ENCODE results near the gene ETS1. TPM values are rescaled to one million over a fixed set of nuclear protein-coding genes. Genes with fewer than 3 reads are reported as not detected.

The ETS1 gene
- total RNA-seq, 2 experiments from 2014 or later, result 203 to 466 TPM

DNA sequence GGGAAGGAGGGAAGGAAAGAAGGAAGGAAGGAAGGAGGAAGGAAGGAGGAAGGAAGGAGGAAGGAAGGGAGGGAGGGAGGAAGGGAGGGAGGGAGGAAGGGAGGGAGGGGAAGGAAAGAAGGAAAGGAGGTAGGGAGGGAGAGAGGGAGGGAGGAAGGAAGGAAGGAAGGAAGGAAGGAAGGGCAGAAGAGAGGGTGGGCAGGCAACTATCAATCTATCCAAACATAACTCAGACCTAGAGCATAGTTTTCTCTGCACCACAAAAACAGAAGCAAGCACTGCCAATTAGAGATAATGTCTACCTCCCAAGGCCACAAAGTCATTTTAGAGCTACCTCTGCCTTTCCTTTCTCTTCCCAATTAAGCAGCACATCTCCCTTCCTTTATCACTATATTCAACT lies 109.1 kb downstream of the ETS1 start:
- CTCF ChIA-PET (ENCODE audit: unreplicated experiment), result no interaction called here
- BruUV-seq (replicated peaks), result no TSS peak
- H2AFZ ChIP-seq (ENCODE audit: low read length), result no peak overlapping the region
- no peaks in the 10 kb centered on the region for H3K9me2 ChIP-seq (ENCODE audit: insufficient read depth, low read length)
- H3K36me3 ChIP-seq (ENCODE audit: insufficient read depth, low read length), result peaks cover 98% of the 10 kb centered on the region
- H3K4me2 ChIP-seq (ENCODE audit: low read length), result peak overlapping the region; percentile 78
- no peak for TF ChIP-seq EZH2phosphoT487 (IDR thresholded peaks at IDR 0.05; ENCODE audit: borderline replicate concordance, low read depth, low read length)
- H3K27ac ChIP-seq (ENCODE audit: low read depth, low read length, poor library complexity, severe bottlenecking), result peak overlapping the region; percentile 98
- H3K4me3 ChIP-seq (ENCODE audit: low read depth, low read length, poor library complexity, severe bottlenecking), result peak overlapping the region; percentile 49
- peaks cover 97% of the 10 kb centered on the region for H3K79me2 ChIP-seq (ENCODE audit: insufficient read depth, low read depth, low read length)
- POLR2A ChIA-PET, result interaction anchor here (1.9 kb wide), 1 partner anchor 41 kb away, joined by 8 read pairs; no protein-coding TSS in a partner anchor
- H4K20me1 ChIP-seq (ENCODE audit: insufficient read depth, low read length), result no peaks in the 10 kb centered on the region; the same call in 1 of the 2 replicates
- H3K9me3 ChIP-seq (ENCODE audit: low read length), result no peaks in the 10 kb centered on the region
- intact Hi-C loops (cut with micrococcal nuclease; ENCODE audit: unreplicated experiment), result no loop called here
- DNase-seq (ENCODE audit: low spot score), result no peak
- peaks cover 97% of the 10 kb centered on the region for H3K4me1 ChIP-seq (ENCODE audit: insufficient read depth, low read length, poor library complexity, severe bottlenecking)

DNA sequence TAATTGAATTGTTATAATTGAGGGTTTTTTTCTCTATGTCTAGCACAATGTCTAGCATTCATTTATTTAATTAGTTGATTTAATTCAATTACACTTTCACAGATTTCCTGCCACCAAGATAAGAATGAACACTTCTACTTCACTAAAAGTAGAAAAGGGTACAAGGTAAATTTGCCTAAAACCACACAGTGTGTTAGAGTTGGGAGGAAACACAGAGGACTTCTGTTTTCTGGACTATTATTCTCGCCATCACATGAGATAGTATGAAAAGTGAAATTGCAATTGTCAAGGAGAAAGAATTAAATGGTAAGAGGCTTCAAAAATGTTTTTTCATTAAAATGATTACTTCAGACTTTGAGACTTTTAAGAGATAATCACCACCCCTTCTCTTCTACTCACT lies 109.5 kb downstream of the ETS1 start:
- peak; percentile 73 for DNase-seq (ENCODE audit: low spot score)
- peaks cover 97% of the 10 kb centered on the region for H3K4me1 ChIP-seq (ENCODE audit: insufficient read depth, low read length, poor library complexity, severe bottlenecking)
- H3K9me2 ChIP-seq (ENCODE audit: insufficient read depth, low read length), result no peaks in the 10 kb centered on the region
- H3K36me3 ChIP-seq (ENCODE audit: insufficient read depth, low read length), result peaks cover 98% of the 10 kb centered on the region
- peak overlapping the region; percentile 78 for H3K4me2 ChIP-seq (ENCODE audit: low read length)
- no peak for TF ChIP-seq EZH2phosphoT487 (IDR thresholded peaks at IDR 0.05; ENCODE audit: borderline replicate concordance, low read depth, low read length)
- TF ChIP-seq, protein P1, sequence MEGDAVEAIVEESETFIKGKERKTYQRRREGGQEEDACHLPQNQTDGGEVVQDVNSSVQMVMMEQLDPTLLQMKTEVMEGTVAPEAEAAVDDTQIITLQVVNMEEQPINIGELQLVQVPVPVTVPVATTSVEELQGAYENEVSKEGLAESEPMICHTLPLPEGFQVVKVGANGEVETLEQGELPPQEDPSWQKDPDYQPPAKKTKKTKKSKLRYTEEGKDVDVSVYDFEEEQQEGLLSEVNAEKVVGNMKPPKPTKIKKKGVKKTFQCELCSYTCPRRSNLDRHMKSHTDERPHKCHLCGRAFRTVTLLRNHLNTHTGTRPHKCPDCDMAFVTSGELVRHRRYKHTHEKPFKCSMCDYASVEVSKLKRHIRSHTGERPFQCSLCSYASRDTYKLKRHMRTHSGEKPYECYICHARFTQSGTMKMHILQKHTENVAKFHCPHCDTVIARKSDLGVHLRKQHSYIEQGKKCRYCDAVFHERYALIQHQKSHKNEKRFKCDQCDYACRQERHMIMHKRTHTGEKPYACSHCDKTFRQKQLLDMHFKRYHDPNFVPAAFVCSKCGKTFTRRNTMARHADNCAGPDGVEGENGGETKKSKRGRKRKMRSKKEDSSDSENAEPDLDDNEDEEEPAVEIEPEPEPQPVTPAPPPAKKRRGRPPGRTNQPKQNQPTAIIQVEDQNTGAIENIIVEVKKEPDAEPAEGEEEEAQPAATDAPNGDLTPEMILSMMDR (conservative IDR thresholded peaks at IDR 0.05; ENCODE audit: low read length), result no peak
- H3K9me3 ChIP-seq (ENCODE audit: low read length), result no peaks in the 10 kb centered on the region
- no peaks in the 10 kb centered on the region; the same call in 1 of the 2 replicates for H4K20me1 ChIP-seq (ENCODE audit: insufficient read depth, low read length)
- intact Hi-C loops (cut with micrococcal nuclease; ENCODE audit: unreplicated experiment), result loop anchor here (1.0 kb wide), 1 partner anchor 9 kb away; no protein-coding TSS in a partner anchor
- peaks cover 97% of the 10 kb centered on the region for H3K79me2 ChIP-seq (ENCODE audit: insufficient read depth, low read depth, low read length)
- peak overlapping the region; percentile 98 for H3K27ac ChIP-seq (ENCODE audit: low read depth, low read length, poor library complexity, severe bottlenecking)
- peak overlapping the region; percentile 49 for H3K4me3 ChIP-seq (ENCODE audit: low read depth, low read length, poor library complexity, severe bottlenecking)
- BruUV-seq (replicated peaks), result TSS peak; percentile 24
- ChIA-PET CTCF (ENCODE audit: unreplicated experiment) (interaction anchor here (1.2 kb wide), 1 partner anchor 153 kb away, joined by 6 read pairs; no protein-coding TSS in a partner anchor), POLR2A (interaction anchor here (1.6 to 7.3 kb wide), 4 partner anchors 9 to 76 kb away, joined by 8 to 184 read pairs (median 8); no protein-coding TSS in a partner anchor)
- H2AFZ ChIP-seq (ENCODE audit: low read length), result no peak overlapping the region

DNA sequence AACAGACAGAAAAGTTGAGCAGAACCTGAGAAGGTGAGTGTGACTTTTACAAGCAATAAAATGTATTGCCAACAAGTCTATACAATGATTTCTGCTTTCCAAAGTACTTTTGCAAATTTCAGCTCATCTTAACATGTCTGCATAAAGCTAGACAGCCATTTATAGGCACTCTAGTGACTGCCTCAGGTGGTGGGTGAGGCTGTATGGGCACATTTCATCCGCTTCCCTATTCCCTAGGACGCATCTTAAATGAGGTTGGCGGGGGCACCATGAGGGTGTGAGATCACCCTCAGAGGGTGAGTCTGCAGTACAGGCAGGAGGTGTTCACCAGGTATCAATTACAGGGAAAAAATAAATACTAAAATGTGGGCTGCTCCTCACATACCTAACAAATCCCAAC lies 110.1 kb downstream of the ETS1 start:
- H3K9me3 ChIP-seq (ENCODE audit: low read length), result no peaks in the 10 kb centered on the region
- no peaks in the 10 kb centered on the region; the same call in 1 of the 2 replicates for H4K20me1 ChIP-seq (ENCODE audit: insufficient read depth, low read length)
- peak; percentile 34 for DNase-seq (ENCODE audit: low spot score)
- intact Hi-C loops (cut with micrococcal nuclease; ENCODE audit: unreplicated experiment), result loop anchor here (1.0 kb wide), 1 partner anchor 8 kb away; no protein-coding TSS in a partner anchor
- H3K4me2 ChIP-seq (ENCODE audit: low read length), result peak overlapping the region; percentile 78
- no peaks in the 10 kb centered on the region for H3K9me2 ChIP-seq (ENCODE audit: insufficient read depth, low read length)
- BruUV-seq (replicated peaks), result no TSS peak
- TF ChIP-seq, protein P1 (conservative IDR thresholded peaks at IDR 0.05; ENCODE audit: low read length), result no peak
- TF ChIP-seq EZH2phosphoT487 (IDR thresholded peaks at IDR 0.05; ENCODE audit: borderline replicate concordance, low read depth, low read length), result no peak
- H3K27ac ChIP-seq (ENCODE audit: low read depth, low read length, poor library complexity, severe bottlenecking), result peak overlapping the region; percentile 98
- peaks cover 97% of the 10 kb centered on the region for H3K79me2 ChIP-seq (ENCODE audit: insufficient read depth, low read depth, low read length)
- H3K4me1 ChIP-seq (ENCODE audit: insufficient read depth, low read length, poor library complexity, severe bottlenecking), result peaks cover 97% of the 10 kb centered on the region
- ChIA-PET CTCF (ENCODE audit: unreplicated experiment) (interaction anchor here (1.2 to 1.3 kb wide), 2 partner anchors 43 to 154 kb away, joined by 4 to 6 read pairs; no protein-coding TSS in a partner anchor), POLR2A (interaction anchor here (0.6 to 7.3 kb wide), 12 partner anchors 9 to 1595 kb away, joined by 3 to 184 read pairs (median 3); no protein-coding TSS in a partner anchor)
- H2AFZ ChIP-seq (ENCODE audit: low read length), result no peak overlapping the region
- peak overlapping the region; percentile 49 for H3K4me3 ChIP-seq (ENCODE audit: low read depth, low read length, poor library complexity, severe bottlenecking)
- H3K36me3 ChIP-seq (ENCODE audit: insufficient read depth, low read length), result peaks cover 98% of the 10 kb centered on the region
